ENCODE measurements around the gene MND1.

GRCh38 chr4:153433754-153434105, 89.2 kb downstream of the MND1 start:
- TF ChIP-seq CTCF (IDR thresholded peaks at IDR 0.05) (no peak), POLR2A (IDR thresholded peaks at IDR 0.05) (no peak), POLR2AphosphoS5 (IDR thresholded peaks at IDR 0.05) (no peak)
